ENCODE data around the gene MAGI2.

MAGI2 gene

GRCh38 chr7:78720066-78720465, 733.4 kb downstream of the MAGI2 start:
- DNase-seq (ENCODE audit: low spot score): no peak

- no peak for DNase-seq (ENCODE audit: low spot score)
Observed at GRCh38 chr7:78718212-78718611, 735.3 kb downstream of the MAGI2 start.

GRCh38 chr7:78716876-78717275, 736.6 kb downstream of the MAGI2 start:
- peak; percentile 3 for DNase-seq (ENCODE audit: low spot score)

- no peak for DNase-seq (ENCODE audit: low spot score)
Observed at GRCh38 chr7:78714356-78714755, 739.1 kb downstream of the MAGI2 start.

GRCh38 chr7:78712111-78712510, 741.4 kb downstream of the MAGI2 start:
- DNase-seq (ENCODE audit: low spot score): no peak

GRCh38 chr7:78709658-78710057, 743.8 kb downstream of the MAGI2 start:
- no peak for DNase-seq (ENCODE audit: low spot score)

- DNase-seq (ENCODE audit: low spot score): no peak
Observed at GRCh38 chr7:78704504-78704903, 749.0 kb downstream of the MAGI2 start.

GRCh38 chr7:78703391-78703790, 750.1 kb downstream of the MAGI2 start:
- no peak for DNase-seq (ENCODE audit: low spot score)

GRCh38 chr7:78702770-78703169, 750.7 kb downstream of the MAGI2 start:
- DNase-seq (ENCODE audit: low spot score): peak; percentile 62

GRCh38 chr7:78695826-78696225, 757.6 kb downstream of the MAGI2 start:
- DNase-seq (ENCODE audit: low spot score): no peak

- no peak for DNase-seq (ENCODE audit: low spot score)
Observed at GRCh38 chr7:78691584-78691983, 761.9 kb downstream of the MAGI2 start.

GRCh38 chr7:78690174-78690573, 763.3 kb downstream of the MAGI2 start:
- DNase-seq (ENCODE audit: low spot score): peak; percentile 14

GRCh38 chr7:78688376-78688775, 765.1 kb downstream of the MAGI2 start:
- no peak for DNase-seq (ENCODE audit: low spot score)

- no peak for DNase-seq (ENCODE audit: low spot score)
Observed at GRCh38 chr7:78686189-78686588, 767.3 kb downstream of the MAGI2 start.

GRCh38 chr7:78684201-78684600, 769.3 kb downstream of the MAGI2 start:
- DNase-seq (ENCODE audit: low spot score): no peak

GRCh38 chr7:78683566-78683965, 769.9 kb downstream of the MAGI2 start:
- no peak for DNase-seq (ENCODE audit: low spot score)

GRCh38 chr7:78679112-78679876, 774.2 kb downstream of the MAGI2 start:
- no peak for DNase-seq (ENCODE audit: low spot score)

- DNase-seq (ENCODE audit: low spot score): no peak
Observed at GRCh38 chr7:78677391-78677790, 776.1 kb downstream of the MAGI2 start.

- no peak for DNase-seq (ENCODE audit: low spot score)
Observed at GRCh38 chr7:78675511-78675910, 778.0 kb downstream of the MAGI2 start.

GRCh38 chr7:78673272-78673671, 780.2 kb downstream of the MAGI2 start:
- no peak for DNase-seq (ENCODE audit: low spot score)

- no peak for DNase-seq (ENCODE audit: low spot score)
Observed at GRCh38 chr7:78662939-78663338, 790.5 kb downstream of the MAGI2 start.

GRCh38 chr7:78649976-78650375, 803.5 kb downstream of the MAGI2 start:
- no peak for DNase-seq (ENCODE audit: low spot score)

- DNase-seq (ENCODE audit: low spot score): no peak
Observed at GRCh38 chr7:78649236-78649635, 804.2 kb downstream of the MAGI2 start.

- DNase-seq (ENCODE audit: low spot score): no peak
Observed at GRCh38 chr7:78642751-78643150, 810.7 kb downstream of the MAGI2 start.

All from AG20443 (cell line).